Measurements from ENCODE around the gene PIK3C3. TPM values are rescaled to one million over a fixed set of nuclear protein-coding genes. Genes with fewer than 3 reads are reported as not detected.

PIK3C3 gene
- total and polyA plus RNA-seq, 2 donors from 2014 or later = 31.4 to 70.7 TPM

GRCh38 chr18:42131066-42131929, 176.3 kb downstream of the PIK3C3 start:
- no peaks in the 10 kb centered on the region for H3K36me3 ChIP-seq (ENCODE audit: control insufficient read depth in 2 of 3, insufficient read depth in 3 of 3, low read length in 3 of 3)
- FAIRE-seq = no peak
- no peak overlapping the region for H3K4me3 ChIP-seq (ENCODE audit: low read length in 3 of 3)
- no peak overlapping the region for H3K27ac ChIP-seq (ENCODE audit: low read depth in 2 of 2, low read length in 2 of 2)
- peak; percentile 22 to 95 (median 91) for DNase-seq
- H3K27me3 ChIP-seq (ENCODE audit: control insufficient read depth, insufficient read depth, low read length) = no peaks in the 10 kb centered on the region
- intact Hi-C loops (cut with DNase I) = no loop called here
- no peaks in the 10 kb centered on the region for H3K4me1 ChIP-seq (ENCODE audit: control insufficient read depth in 2 of 3, insufficient read depth in 2 of 3, low read depth in 1 of 3, low read length in 3 of 3)
- no peak for TF ChIP-seq CTCF (IDR thresholded peaks at IDR 0.05; ENCODE audit: borderline replicate concordance, extremely low read depth, insufficient read depth)
- no peaks in the 10 kb centered on the region for H3K9me3 ChIP-seq (ENCODE audit: control insufficient read depth in 2 of 3, insufficient read depth in 1 of 3, low read length in 3 of 3)
- no peak overlapping the region for H3K9ac ChIP-seq (ENCODE audit: low read length in 3 of 3)

- Histone ChIP-seq H3K9ac (ENCODE audit: low read length in 3 of 3) (no peak overlapping the region), H3K4me3 (ENCODE audit: low read length in 3 of 3) (no peak overlapping the region), H3K36me3 (ENCODE audit: control insufficient read depth in 2 of 3, insufficient read depth in 3 of 3, low read length in 3 of 3) (no peaks in the 10 kb centered on the region), H3K4me1 (ENCODE audit: control insufficient read depth in 2 of 3, insufficient read depth in 2 of 3, low read depth in 1 of 3, low read length in 3 of 3) (no peaks in the 10 kb centered on the region), H3K27ac (ENCODE audit: low read depth in 2 of 2, low read length in 2 of 2) (no peak overlapping the region), H3K27me3 (ENCODE audit: control insufficient read depth, insufficient read depth, low read length) (no peaks in the 10 kb centered on the region), H3K9me3 (ENCODE audit: control insufficient read depth in 2 of 3, insufficient read depth in 1 of 3, low read length in 3 of 3) (no peaks in the 10 kb centered on the region)
- DNase-seq (peak in 1 of 5 donors; percentile 5), FAIRE-seq (no peak)
- intact Hi-C loops (cut with DNase I) = no loop called here
- TF ChIP-seq CTCF (IDR thresholded peaks at IDR 0.05; ENCODE audit: borderline replicate concordance, extremely low read depth, insufficient read depth) = no peak
These were observed 176.9 kb downstream of the PIK3C3 start for GRCh38 chr18:42131930-42132244.
